ENCODE measurements around the gene TMEM184A.
A peak's percentile ranks its signal among the peaks of the same experiment; 100 is the strongest.
"Not testable (repeated sequence)": the region's sequence is repeated elsewhere in the genome, so short reads cannot be mapped to it uniquely, and the experiment has no call there.

Gene TMEM184A

DNA sequence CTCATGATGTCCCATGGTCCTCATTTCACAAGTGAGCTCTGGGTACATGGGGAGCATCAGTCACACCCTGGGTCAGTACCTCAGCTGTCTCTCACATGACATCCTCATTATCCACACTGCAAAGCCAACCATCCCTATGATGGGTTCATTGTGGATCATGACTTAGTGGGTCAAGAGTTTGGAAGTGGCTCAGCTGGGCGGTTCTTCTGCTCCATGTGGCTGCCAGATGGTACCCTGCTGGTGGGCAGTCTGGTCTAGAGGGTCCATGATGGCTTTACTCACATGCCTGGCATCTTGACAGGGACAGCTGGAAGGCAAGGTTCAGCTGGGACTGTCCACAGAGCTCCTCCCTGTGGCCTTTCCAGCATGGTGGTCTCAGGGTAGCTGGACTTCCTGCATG, 33.0 kb upstream of the TMEM184A start:
- no peak for DNase-seq

DNA sequence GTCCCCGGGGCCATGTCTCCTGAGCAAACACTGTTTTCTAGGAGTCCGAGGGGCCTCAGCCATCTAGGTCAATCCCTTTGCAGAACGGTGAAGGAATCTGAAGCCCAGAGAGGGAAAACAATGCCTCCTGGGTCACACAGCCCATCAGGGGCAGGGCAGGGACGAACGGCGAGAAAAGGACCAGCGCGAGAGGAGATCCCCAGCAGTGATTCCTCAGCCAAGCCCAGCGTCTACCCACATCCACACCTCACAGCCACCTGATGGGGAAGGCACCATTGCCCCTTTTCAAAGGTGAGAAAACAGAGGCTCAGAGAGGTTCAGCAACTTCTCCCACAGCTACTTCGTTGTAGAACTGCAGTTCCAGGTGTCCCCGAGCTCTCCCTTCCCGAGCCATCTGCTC, 31.7 kb upstream of the TMEM184A start:
- DNase-seq: no peak

DNA sequence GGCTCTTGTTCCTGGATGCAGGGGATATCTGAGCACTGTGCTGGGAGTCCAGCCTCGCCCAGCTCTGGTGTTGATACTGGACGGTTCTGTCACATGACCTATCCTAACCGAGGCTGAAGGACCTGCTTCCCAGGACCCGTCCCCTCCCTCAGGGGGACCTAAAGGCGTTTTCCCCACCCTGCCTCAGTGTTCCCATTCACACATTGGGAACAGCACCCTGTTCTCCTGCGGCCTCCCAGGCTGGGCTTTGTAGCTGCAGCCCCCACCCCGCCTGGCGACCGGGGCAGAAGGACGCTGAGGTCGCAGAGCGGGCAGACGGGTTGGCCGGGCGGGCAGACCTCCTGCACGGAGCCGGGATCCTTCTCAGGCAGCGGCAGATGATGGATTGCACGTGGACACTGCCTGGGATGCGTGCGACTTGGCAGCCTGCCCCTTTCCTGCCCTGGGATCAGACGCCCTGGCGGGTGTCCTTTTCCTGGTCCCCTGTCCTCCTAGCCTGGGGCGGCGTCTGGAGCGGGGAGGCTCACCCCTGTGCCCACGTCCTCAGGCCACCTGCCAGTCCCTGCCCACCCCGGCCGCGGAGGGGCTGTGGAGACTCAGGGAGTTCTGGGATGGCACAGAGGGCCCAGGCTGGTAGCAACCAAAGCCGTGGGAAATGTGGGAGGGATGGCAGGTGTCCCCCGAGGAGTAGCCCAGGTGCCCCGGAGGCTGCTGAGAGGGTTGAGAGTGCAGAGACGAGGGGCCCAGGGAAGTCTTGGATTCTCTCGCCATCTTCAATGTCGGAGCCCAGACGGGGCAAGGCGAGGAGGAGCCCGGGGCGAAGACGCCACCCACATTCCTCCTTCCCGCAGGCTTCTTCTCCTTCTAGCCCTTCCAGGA, 31.1 kb upstream of the TMEM184A start:
- no peak for DNase-seq

DNA sequence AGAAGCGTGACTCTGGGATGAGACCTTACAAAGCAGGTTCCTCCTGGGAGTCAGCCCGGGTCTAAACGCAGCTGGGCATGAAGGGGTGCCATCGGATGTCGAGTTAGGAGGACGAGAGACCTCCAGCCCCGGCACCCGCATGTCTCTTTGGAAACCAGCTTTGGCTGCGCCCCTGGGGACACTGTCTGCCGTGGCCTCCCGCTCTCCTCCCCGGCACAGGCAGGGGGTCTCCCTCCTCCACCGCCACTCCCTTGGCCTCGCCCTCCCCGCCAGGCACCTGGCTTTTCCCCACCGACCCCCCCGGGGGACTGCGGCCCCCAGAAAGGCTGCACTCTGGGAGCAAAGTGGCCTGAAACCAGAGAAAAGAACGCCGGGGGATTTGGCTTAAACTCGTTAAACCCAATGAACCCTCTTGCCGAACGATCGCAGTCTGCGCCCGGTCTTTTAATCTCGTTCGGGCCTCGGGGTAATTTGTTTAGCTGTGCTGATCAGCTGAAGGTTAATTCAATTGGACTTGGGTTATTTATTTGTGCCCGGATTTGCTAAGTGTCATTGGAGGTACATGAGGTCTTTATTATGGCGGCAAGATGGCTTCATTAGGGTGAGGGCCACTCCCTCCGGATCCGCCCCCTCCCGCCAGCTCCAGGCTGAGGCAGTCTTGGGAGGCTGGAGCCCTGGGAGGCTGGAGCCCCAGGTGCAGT, 30.3 kb upstream of the TMEM184A start:
- no peak for DNase-seq

DNA sequence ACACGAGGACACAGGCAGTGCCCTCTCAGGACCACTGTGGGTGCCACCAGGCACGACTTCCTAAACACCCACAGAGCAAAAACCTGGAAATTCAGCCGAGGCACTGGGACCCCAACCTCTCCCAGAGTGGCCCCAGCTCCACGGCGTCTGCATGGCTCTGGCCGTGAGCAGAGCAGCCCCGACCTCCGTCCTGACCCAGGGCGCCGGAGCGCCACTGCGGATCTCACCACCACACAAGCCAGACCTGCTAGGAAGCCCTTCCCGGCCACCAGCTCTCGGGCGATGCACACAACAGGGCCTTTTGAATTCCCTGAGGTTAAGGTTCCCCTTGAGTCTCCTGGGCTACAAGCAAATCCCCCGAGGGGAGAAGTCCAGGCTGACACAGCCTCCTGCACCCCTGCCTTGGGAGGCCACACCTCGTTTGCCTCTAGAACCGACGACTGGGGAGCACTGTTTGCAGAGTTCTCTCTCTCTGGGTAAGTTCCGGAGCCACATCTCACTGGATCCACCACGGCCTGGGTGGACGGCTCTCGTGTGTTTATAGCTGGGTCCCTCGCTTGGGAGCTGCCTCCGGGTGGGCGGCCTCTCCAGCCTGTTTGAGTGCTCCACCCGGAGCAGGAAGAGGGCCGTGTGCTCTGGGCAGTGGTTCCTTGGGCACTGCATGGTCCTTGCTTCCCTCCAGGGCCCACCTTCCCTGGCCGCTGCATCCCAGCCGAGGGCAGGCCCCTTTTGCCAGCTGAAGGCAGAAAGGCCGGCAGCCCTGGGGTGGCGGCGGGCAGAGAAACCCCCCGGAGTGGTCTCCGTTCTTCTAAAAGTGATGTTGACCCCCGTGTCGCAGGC, 29.4 kb upstream of the TMEM184A start:
- no peak for DNase-seq

DNA sequence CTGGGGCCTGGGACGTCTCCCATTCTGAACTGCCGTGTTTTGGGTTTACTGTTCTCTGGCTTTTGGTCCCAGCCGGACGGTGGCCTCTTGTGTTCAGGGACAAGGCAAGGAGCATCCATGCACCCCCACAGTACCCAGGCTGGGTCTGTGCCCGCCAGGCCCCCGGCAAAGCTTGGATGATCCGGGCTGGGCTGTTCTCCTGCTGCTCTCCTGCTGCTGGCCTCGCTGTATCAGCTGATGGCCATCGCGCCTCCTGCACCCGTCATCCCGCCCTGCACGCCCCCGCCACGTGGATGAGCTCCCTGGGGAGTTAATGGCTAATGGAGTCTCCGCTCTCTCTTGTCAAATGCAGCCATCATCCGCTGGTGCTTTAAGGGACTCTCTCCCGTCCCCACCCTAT, 28.7 kb upstream of the TMEM184A start:
- DNase-seq: no peak

DNA sequence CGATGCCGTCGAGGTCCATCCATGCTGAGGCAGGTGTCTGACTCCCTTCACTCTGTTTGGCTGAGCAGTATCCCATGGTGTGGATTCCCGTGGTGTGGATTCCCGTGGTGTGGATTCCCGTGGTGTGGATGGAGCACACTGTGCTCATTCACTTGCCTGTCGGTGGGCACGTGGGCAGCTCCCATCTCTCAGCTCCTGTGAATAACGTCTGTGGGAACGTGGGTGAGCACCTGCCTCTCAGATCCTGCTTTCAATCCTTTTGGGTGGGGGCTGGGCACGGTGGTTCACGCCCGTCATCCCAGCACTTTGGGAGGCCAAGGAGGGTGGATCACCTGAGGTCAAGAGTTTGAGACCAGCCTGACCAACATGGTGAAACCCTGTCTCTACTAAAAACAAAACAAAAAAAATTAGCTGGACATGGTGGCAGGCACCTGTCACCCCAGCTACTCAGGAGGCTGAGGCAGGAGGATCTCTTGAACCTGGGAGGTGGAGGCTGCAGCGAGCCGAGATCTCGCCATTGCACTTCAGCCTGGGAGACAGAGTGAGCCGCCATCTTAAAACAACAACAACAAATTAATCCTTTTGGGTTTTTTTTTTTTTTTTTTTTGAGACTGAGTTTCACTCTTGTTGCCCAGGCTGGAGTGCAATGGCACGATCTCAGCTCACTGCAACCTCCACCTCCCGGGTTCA, 27.4 kb upstream of the TMEM184A start:
- not testable (repeated sequence) for DNase-seq

DNA sequence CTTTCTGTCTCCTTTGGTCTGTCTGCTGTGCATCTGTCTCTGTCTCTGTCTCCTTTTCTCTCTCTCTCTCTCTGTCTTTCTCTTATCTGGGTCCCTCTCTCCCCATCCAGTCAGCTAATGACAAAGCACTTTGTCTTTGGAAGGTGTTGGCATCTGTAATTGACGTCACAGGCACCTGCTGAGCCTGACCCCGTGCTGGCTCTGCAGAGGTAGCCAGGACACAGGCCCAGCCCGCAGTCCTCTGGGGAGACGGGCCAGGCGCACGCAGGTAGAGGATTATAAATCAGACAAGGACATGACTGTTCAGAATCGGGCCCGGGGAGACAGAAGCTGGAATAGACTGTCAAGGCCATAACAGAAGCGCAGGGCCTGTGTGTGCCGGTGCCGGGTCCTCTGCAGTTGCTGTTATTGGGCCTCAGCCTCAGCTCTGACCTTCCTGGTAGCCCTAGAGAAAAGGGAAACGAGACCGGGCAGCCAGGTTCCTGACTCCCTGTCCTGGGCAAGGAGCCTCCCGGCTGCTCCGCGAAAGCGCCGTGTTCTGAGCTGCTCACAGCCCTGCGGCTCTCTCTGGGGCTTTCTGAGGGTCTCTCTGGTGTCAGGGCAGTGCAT, 24.5 kb upstream of the TMEM184A start:
- no peak for DNase-seq

DNA sequence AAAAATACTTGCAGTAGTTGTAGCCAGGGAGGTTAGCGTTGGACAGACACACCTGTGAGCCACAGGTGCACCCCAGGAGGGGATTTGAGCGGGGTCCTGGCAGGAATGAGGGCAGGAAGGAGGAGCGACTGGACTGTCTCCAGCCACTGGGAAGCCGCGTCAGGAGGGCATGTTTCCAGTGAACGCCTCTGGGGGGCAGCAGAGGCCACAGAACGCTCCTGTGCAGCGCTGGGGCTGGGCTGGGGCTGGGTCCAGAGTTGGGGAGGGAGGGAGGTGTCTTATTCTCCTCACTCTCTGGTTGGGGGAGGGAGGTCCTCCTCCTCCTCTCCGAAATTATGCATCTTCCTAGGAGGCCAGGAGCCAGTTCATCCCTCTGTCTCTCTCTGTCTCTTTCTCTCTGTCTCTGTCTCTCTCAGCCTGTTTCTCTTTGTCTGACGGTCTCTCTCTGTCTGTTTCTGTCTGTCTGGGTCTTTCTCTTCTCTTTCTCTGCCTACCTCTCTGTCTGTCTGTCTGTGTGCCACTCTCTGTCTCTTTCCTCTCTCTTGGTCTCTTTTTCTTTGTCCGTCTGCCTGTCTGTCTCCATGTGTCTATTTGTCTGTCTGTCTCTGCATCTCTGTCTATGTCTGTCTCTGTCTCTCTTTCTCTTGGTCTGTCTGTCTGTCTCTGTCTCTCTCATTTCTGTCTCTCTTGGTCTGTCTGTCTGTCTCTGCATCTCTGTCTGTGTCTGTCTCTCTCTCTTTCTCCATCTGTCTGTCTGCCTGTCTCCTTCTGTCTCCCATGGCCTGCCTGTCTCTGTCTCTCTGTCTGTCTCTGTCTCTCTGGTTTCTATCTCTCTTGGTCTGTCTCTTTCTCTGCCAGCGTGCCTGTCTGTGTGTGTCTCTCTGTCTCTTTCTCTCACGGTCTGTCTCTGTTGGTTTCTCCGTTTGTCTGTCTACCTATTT, 23.7 kb upstream of the TMEM184A start:
- peak; percentile 65 for DNase-seq

DNA sequence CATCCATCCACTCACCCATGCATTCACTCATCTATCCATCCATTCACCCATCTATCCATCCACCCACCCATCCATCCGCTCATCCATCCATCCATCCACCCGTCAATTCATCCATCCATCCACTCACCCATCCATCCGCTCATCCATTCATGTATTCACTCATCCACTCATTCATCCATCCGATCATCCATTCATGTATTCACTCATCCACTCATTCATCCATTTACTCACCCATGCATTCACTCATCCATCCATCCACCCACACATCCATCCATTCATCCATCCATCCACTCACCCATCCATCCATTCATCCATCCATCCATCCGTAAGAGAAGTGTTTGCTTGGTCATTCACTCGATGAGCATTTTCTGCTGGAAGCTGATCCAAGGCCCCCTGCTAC, 22.5 kb upstream of the TMEM184A start:
- no peak for DNase-seq

DNA sequence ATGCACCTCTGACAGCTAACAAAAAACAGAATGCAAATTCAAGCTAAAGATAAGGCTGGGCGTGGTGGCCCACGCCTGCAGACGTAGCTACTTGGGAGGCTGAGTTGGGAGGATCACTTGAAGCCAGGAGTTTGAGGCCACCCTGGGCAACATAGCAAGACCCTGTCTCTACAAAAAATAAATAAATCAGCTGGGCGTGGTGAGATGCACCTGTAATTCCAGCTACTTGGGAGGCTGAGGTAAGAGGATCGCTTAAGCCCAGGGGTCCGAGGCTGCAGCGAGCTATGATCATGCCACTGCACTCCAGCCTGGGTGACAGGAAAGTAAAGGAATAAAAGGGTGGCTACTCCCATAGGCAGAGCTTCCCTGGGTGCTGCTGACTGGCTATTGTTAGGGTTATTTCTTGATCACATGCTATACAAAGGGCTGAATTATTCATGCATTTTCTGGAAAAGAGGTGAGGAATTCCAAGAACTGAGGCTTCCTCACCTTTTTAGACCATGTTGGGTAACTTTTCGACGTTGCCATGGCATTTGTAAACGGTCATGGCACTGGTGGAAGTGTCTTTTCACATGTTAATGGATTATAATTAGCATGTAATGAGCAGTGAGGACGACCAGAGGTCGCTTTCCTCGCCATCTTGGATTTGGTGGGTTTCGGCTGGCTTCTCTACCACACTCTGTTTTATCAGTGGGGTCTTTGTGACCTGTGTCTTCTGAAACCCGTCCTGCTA, 20.7 kb upstream of the TMEM184A start:
- DNase-seq: no peak

DNA sequence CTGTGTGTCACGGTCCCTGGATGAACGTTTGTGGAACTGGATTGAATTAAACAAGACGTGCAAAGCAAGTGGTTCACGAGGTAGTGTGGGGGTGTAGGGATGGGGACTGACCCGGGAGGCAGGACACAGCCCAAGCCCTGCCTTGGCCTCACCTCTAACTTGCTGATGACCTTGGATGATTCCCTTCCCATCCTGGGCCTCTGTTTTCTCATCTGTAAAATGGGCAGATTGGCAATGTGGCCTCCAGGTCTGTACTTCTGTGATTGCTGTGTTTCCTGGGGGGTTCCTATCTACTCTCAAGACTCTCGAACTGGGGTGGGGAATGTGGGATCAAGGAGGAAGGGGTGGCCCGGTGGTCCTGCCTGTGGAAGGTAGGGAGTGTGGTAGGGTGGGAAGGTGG, 19.8 kb upstream of the TMEM184A start:
- DNase-seq: no peak

DNA sequence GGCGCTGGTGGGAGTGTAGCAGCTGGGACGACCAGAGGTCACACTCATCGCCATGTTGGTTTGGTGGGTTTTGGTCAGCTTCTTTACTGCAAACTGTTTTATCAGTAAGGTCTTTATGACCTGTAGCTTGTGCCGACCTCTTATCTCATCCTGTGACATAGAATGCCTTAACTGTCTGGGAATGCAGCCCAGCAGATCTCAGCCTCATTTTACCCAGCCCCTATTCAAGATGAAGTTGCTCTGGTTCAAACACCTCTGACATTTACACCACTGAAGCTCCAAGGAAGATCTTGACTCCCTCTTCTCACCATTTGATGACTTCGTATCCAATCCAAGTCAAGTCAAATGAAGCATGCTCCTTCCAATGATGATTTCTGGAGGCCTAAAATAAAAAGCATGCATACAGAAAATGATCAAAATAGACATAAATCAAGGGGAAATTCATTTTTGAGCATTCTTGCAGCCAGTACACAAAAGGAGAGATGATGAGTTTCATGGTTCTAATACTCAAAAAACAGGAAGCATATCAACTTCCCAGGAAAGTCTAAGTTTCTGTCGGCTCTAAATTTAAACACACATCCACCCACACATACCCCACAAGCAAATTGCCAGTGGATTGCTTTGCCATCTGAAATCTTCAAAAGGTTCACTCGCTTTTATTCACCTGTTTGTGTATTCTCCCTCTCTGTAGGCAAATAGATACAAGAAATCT, 16.3 kb upstream of the TMEM184A start:
- no peak for DNase-seq

DNA sequence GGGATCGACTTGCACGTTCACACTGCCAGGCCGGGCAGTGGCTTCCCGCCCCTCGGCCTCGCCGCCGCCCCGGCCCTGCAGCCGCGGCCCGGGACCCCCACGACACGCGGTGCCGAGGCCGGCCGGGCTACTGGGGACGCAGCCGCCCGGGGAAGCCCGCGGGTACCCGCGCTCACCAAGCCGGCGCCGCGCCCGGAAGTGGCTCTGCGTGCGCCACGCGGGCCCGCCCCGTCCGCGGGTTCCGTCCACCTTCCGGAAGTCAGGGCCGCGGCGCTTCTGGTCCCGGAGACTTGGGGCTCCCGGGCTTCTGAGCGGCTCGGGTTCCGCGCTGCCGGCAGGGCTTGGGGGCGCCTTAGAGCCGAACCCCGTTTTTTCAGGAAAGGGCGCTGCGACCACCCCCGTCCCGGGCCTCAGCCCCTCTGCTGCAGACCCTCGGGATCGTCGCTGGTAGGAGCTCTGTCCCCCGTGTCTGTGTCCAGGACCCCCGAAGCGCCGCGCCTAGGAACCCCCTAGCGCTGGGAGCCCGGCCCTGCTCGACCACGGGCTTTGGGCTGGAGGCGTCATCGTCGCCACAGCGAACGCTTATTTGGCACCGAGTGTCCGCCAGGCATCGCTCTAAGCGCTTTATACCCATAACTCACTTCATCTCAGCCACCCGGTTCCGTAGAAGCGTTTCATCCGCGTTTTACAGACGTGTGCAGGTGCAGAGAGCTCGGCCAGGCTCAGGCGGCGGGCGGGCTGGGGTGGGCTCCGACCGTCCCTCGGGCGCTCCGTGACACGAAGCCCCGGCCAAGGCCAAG, 14.0 kb upstream of the TMEM184A start, which contains the start of gene PSMG3:
TSS of gene PSMG3 (minus strand) at position 200 of the 800 bp plus-strand sequence. CDS start 693 bp downstream, outside the sequence.
- DNase-seq: peak; percentile 84

DNA sequence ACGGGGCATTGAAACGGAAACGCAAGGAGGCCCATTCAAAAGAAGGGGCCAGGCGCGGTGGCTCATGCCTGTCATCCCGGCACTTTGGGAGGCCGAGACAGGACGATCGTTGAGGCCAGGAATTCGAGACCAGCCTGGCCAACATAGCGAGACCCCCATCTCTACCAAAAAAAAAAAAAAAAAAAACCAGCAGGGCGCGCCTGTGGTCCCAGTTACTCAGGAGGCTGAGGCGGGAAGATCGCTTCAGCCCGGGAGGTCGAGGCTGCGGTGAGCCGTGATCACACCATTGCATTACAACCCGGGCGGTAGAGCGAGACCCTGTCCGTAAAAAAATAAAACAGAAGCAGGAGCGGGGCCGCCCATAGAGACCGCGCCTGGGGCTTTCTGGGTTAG, 13.4 kb upstream of the TMEM184A start:
- DNase-seq: no peak

DNA sequence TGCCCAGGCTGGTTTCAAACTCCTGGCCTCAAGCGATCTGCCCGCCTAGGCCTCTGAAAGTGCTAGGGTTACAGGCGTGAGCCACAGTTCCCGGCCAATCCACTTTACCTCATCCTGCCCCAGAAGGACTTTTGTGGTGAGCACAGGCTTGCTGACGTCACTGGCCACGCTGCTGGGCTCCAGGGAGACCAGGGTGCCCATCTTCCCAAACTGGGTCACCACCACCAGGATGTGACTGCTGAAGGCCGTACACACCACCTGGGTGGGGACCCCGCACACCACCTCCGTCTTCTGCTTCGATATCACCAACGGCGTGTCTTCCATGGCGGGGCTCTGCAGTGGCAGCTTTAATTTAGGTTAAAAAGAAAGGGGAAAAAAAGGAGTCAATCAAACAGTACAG, 13.0 kb upstream of the TMEM184A start:
- no peak for DNase-seq

DNA sequence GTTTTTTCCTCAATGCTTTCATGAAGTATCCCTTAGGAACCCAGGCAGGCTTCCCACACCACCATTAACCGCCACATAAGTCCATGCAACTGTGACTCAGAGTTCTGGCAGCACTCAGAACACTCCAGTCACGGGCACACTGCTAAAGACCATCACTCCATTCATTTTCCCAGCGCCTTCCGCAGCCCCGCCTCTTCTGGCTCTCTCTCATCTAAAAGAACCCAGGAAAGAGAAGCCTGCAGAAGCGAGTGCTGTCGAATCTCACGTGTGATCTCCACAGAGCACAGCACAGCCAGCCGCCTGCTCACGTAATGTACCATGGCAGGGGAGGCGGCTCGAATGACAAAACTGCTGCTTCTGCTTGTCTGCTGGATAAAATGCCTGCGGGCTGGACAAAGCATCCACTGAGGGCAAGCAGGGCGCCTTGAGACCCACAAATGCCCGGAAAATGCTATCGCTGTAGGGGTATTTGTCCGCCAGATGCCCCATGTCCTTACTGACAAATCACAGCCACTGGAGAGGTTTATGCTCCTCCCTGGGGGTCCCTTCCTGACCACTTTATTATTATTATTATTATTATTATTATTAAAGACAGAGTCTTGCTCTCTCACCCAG, 12.0 kb upstream of the TMEM184A start:
- DNase-seq: no peak

DNA sequence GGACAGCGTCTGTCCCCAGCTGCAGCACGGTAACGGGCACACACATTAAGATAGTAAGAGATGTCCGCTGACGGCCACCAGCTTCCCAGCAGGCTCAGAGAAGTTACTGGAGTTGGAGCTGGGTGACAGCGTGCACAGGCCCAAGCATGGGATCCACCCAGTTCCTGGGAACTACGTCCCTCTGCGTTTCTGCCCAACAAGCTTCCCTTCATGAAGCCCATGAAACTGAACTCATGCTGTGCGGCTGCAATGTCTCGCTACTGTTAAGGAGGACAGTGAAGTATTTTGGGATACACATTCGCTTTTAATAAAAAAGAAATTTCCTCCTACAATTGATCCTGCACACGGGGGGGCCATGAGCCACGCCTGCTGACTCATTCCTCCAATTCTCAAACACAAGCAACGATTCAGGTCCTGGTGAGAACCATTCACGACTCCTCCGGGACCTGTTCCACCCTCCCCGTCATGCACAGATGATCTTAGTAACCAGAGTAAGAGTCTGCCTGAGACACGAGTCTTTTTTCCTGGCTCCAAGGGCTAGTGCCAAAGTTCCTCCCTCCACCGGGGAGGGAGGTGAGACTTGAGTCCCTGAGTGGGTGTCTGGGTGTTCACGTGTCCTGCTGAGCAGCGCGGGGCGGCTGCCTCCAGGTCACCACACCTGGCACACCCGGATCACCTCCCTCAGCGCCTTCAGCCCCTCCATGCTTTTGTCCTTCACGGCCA, 11.2 kb upstream of the TMEM184A start:
- DNase-seq: no peak
